ENCODE measurements around the gene SART3. TPM values are rescaled to one million over a fixed set of nuclear protein-coding genes. Genes with fewer than 3 reads are reported as not detected.

Gene SART3
- total RNA-seq, 1 experiment from 2014 or later: 89.4 TPM

GRCh38 chr12:108502922-108503321 is 58.1 kb downstream of the SART3 start:
- no peaks in the 10 kb centered on the region for H3K79me2 ChIP-seq (ENCODE audit: insufficient read depth, low read length)
- H3K14ac ChIP-seq (ENCODE audit: insufficient read depth, low read length): no peak overlapping the region
- no peak overlapping the region for H2BK12ac ChIP-seq (ENCODE audit: insufficient read length, low read depth, low read length)
- Mint-ChIP-seq H3K4me3 (no peak overlapping the region), H3K27me3 (ENCODE audit: low read depth) (peaks cover 4% of the 10 kb centered on the region), H3K27ac (no peak overlapping the region), H3K4me1 (no peaks in the 10 kb centered on the region), H3K36me3 (ENCODE audit: insufficient read depth in 1 of 3, low read depth in 3 of 3) (peaks cover 3 to 7% (median 7%) of the 10 kb centered on the region in 3 experiments; a peak in 6 of 7 replicates), H3K9me3 (peaks cover 22 to 24% of the 10 kb centered on the region in 2 experiments)
- H3K27ac ChIP-seq (ENCODE audit: insufficient read length, low read depth, low read length): no peak overlapping the region
- TF ChIP-seq CTCF (conservative IDR thresholded peaks at IDR 0.05): no peak
- DNase-seq: no peak
- no peaks in the 10 kb centered on the region for H3K9me3 ChIP-seq (ENCODE audit: control insufficient read depth, low read depth, low read length)
- H2BK20ac ChIP-seq (ENCODE audit: low read depth, low read length, poor library complexity, severe bottlenecking): no peak overlapping the region
- H3K4ac ChIP-seq (ENCODE audit: low read depth, low read length): no peak overlapping the region
- no peak overlapping the region for H2BK15ac ChIP-seq (ENCODE audit: low read depth, low read length)
- WGBS (ENCODE audit: extremely low coverage, insufficient read length, low lambda C conversion rate): no CpG with 5 or more reads among the region's 2 CpGs
- no peaks in the 10 kb centered on the region for H3K79me1 ChIP-seq (ENCODE audit: insufficient read depth, low read depth, low read length, poor library complexity, severe bottlenecking)
- H3K23ac ChIP-seq (ENCODE audit: insufficient read length, low read depth, low read length): no peak overlapping the region
- H3K56ac ChIP-seq (ENCODE audit: insufficient read length, low read depth, low read length): no peak overlapping the region
- no peak overlapping the region for H2AFZ ChIP-seq (ENCODE audit: low read length)
- H2AK5ac ChIP-seq (ENCODE audit: insufficient read length, low read length): no peak overlapping the region
- H4K5ac ChIP-seq (ENCODE audit: insufficient read length, low read depth, low read length): no peak overlapping the region
- H3K18ac ChIP-seq (ENCODE audit: insufficient read length, low read depth, low read length): no peak overlapping the region
- no peak overlapping the region for H3K4me2 ChIP-seq (ENCODE audit: insufficient read depth, insufficient read length, low read length)
- no peak overlapping the region for H3T11ph ChIP-seq (ENCODE audit: low read length)
- H3K9ac ChIP-seq (ENCODE audit: extremely low read depth, insufficient read length, low read length): no peak overlapping the region
- no peak overlapping the region for H4K91ac ChIP-seq (ENCODE audit: insufficient read length, low read depth, low read length)
- no peak overlapping the region for H2BK120ac ChIP-seq (ENCODE audit: low read depth, low read length, poor library complexity, severe bottlenecking)
- H4K8ac ChIP-seq (replicated peaks; ENCODE audit: insufficient read length, low read depth, low read length): no peak overlapping the region
- no peaks in the 10 kb centered on the region for H4K20me1 ChIP-seq (ENCODE audit: control insufficient read depth, insufficient read depth, insufficient read length)
- no peaks in the 10 kb centered on the region for H3K27me3 ChIP-seq (ENCODE audit: insufficient read depth, low read length)
- no peaks in the 10 kb centered on the region for H3K4me1 ChIP-seq (ENCODE audit: insufficient read depth, low read length)
- no peaks in the 10 kb centered on the region for H3K23me2 ChIP-seq (ENCODE audit: insufficient read length, low read depth, low read length, poor library complexity, severe bottlenecking)
- H2BK5ac ChIP-seq (ENCODE audit: insufficient read length, low read length): no peak overlapping the region

All from H9 (cell line).